ENCODE results near the gene BTN2A1. TPM values are rescaled to one million over a fixed set of nuclear protein-coding genes. Genes with fewer than 3 reads are reported as not detected.

Gene BTN2A1
- total and polyA plus RNA-seq, 2 of the 13 experiments (the other 11 are each of a cell fraction or from before 2014, with no cell fraction given) = 16.4 to 30.4 TPM

GRCh38 chr6:26514984-26515383 lies 57.2 kb downstream of the BTN2A1 start (continued):
- TF ChIP-seq, protein P1, sequence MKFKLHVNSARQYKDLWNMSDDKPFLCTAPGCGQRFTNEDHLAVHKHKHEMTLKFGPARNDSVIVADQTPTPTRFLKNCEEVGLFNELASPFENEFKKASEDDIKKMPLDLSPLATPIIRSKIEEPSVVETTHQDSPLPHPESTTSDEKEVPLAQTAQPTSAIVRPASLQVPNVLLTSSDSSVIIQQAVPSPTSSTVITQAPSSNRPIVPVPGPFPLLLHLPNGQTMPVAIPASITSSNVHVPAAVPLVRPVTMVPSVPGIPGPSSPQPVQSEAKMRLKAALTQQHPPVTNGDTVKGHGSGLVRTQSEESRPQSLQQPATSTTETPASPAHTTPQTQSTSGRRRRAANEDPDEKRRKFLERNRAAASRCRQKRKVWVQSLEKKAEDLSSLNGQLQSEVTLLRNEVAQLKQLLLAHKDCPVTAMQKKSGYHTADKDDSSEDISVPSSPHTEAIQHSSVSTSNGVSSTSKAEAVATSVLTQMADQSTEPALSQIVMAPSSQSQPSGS (CRISPR knock-in tag; IDR thresholded peaks at IDR 0.05) = peak; percentile 88; the same call in 1 of the 2 replicates
- TF ChIP-seq ZNF747 (CRISPR knock-in tag; IDR thresholded peaks at IDR 0.05; ENCODE audit: borderline replicate concordance) = no peak
- TF ChIP-seq NKX3-1 (CRISPR knock-in tag; IDR thresholded peaks at IDR 0.05) = 0 out of 2 replicates have a peak, but pooled peaks have one; percentile 31
- TF ChIP-seq ZNF138 (CRISPR knock-in tag; IDR thresholded peaks at IDR 0.05; ENCODE audit: low read depth) = no peak
- peak; percentile 5; the same call in 1 of the 2 replicates for TF ChIP-seq TAF1 (CRISPR knock-in tag; IDR thresholded peaks at IDR 0.05)
- TF ChIP-seq THAP11 (CRISPR knock-in tag; IDR thresholded peaks at IDR 0.05) = peak; percentile 58
- peak; percentile 54; the same call in 1 of the 2 replicates for TF ChIP-seq CREM (IDR thresholded peaks at IDR 0.05)
- TF ChIP-seq CREM (CRISPR knock-in tag; IDR thresholded peaks at IDR 0.05) = no peak
- peak; percentile 98 for TF ChIP-seq ZNF644 (CRISPR knock-in tag; IDR thresholded peaks at IDR 0.05; ENCODE audit: low read depth)
- peak; percentile 65; the same call in 1 of the 2 replicates for TF ChIP-seq ZSCAN30 (CRISPR knock-in tag; IDR thresholded peaks at IDR 0.05)
- 0 out of 2 replicates have a peak, but pooled peaks have one; percentile 40 for TF ChIP-seq BCL6 (CRISPR knock-in tag; IDR thresholded peaks at IDR 0.05)
- TF ChIP-seq ZNF121 (CRISPR knock-in tag; IDR thresholded peaks at IDR 0.05) = no peak
- peak; percentile 44; the same call in 1 of the 2 replicates for TF ChIP-seq ERF (CRISPR knock-in tag; IDR thresholded peaks at IDR 0.05)
- TF ChIP-seq MED1 (CRISPR knock-in tag; IDR thresholded peaks at IDR 0.05) = peak; percentile 85
- TF ChIP-seq EHMT2 (IDR thresholded peaks at IDR 0.05; ENCODE audit: borderline replicate concordance, low read depth, low read length) = peak; percentile 84; the same call in 1 of the 2 replicates
- peak; percentile 97 for TF ChIP-seq KAT8 (CRISPR knock-in tag; IDR thresholded peaks at IDR 0.05)
- TF ChIP-seq ZNF713 (CRISPR knock-in tag; IDR thresholded peaks at IDR 0.05) = no peak
- TF ChIP-seq HDAC1 (CRISPR knock-in tag; IDR thresholded peaks at IDR 0.05) = peak; percentile 69; the same call in 1 of the 2 replicates
- peak; percentile 71 for TF ChIP-seq NCOA2 (CRISPR knock-in tag; IDR thresholded peaks at IDR 0.05)
- TF ChIP-seq EP300 (IDR thresholded peaks at IDR 0.05; ENCODE audit: low read depth in 2 of 2, low read length in 2 of 2) = peak in 1 of 2 experiments; percentile 75; a peak in 2 of 4 replicates
- TF ChIP-seq EP300 (CRISPR knock-in tag; IDR thresholded peaks at IDR 0.05; ENCODE audit: borderline replicate concordance) = no peak
- TF ChIP-seq ZFY (CRISPR knock-in tag; IDR thresholded peaks at IDR 0.05) = 0 out of 2 replicates have a peak, but pooled peaks have one; percentile 21
- TF ChIP-seq HDAC2 (CRISPR knock-in tag; IDR thresholded peaks at IDR 0.05) = peak; percentile 54
- TF ChIP-seq, protein P2, sequence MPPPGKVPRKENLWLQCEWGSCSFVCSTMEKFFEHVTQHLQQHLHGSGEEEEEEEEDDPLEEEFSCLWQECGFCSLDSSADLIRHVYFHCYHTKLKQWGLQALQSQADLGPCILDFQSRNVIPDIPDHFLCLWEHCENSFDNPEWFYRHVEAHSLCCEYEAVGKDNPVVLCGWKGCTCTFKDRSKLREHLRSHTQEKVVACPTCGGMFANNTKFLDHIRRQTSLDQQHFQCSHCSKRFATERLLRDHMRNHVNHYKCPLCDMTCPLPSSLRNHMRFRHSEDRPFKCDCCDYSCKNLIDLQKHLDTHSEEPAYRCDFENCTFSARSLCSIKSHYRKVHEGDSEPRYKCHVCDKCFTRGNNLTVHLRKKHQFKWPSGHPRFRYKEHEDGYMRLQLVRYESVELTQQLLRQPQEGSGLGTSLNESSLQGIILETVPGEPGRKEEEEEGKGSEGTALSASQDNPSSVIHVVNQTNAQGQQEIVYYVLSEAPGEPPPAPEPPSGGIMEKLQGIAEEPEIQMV (CRISPR knock-in tag; IDR thresholded peaks at IDR 0.05; ENCODE audit: low read depth) = no peak
- peak; percentile 43; the same call in 1 of the 2 replicates for TF ChIP-seq TFAP4 (IDR thresholded peaks at IDR 0.05; ENCODE audit: borderline replicate concordance, low read depth)
- TF ChIP-seq HIC2 (CRISPR knock-in tag; IDR thresholded peaks at IDR 0.05; ENCODE audit: low read depth) = 0 out of 2 replicates have a peak, but pooled peaks have one; percentile 16
- TF ChIP-seq ZBTB7A (CRISPR knock-in tag; IDR thresholded peaks at IDR 0.05) = no peak
- peak; percentile 77; the same call in 1 of the 2 replicates for TF ChIP-seq SIX1 (CRISPR knock-in tag; IDR thresholded peaks at IDR 0.05; ENCODE audit: borderline replicate concordance)
- TF ChIP-seq ZNF792 (CRISPR knock-in tag; IDR thresholded peaks at IDR 0.05) = peak; percentile 65
